ENCODE data around the gene ABLIM1. TPM values are rescaled to one million over a fixed set of nuclear protein-coding genes. Genes with fewer than 3 reads are reported as not detected.
A peak's percentile ranks its signal among the peaks of the same experiment; 100 is the strongest.

The ABLIM1 gene
- total RNA-seq, 2 experiments from 2014 or later = 14.8 to 54.9 TPM

GRCh38 chr10:114404171-114405010, 253.7 kb downstream of the ABLIM1 start, which contains the start of gene AFAP1L2:
AFAP1L2 (minus strand) TSS chr10:114404502; CDS start chr10:114404455, 47 bp downstream.
- H3K9me3 Mint-ChIP-seq (ENCODE audit: low read depth) = no peaks in the 10 kb centered on the region
- no peak for DNase-seq
- H3K36me3 Mint-ChIP-seq = no peaks in the 10 kb centered on the region
- CTCF ChIA-PET = interaction anchor here (1.0 to 2.1 kb wide), 2 partner anchors 101 to 144 kb away, joined by 3 to 11 read pairs; no protein-coding TSS in a partner anchor
- H3K27me3 Mint-ChIP-seq = peaks cover 69% of the 10 kb centered on the region
- H3K4me1 Mint-ChIP-seq = peaks cover 9% of the 10 kb centered on the region
- H3K4me3 Mint-ChIP-seq = no peak within 1 kb of the TSS
- no peak within 1 kb of the TSS for H3K27ac Mint-ChIP-seq
- peak; percentile 66 for ATAC-seq

GRCh38 chr10:114403541-114404161, 254.4 kb downstream of the ABLIM1 start:
- Mint-ChIP-seq H3K27me3 (peaks cover 74% of the 10 kb centered on the region), H3K4me3 (no peak overlapping the region), H3K27ac (no peak overlapping the region), H3K4me1 (peaks cover 9% of the 10 kb centered on the region), H3K36me3 (no peaks in the 10 kb centered on the region), H3K9me3 (ENCODE audit: low read depth) (no peaks in the 10 kb centered on the region)
- CTCF ChIA-PET = interaction anchor here (0.8 to 2.1 kb wide), 5 partner anchors 9 to 144 kb away, joined by 3 to 11 read pairs (median 5); no protein-coding TSS in a partner anchor
- DNase-seq = no peak
- ATAC-seq = peak; percentile 55

GRCh38 chr10:114402871-114403540, 255.1 kb downstream of the ABLIM1 start:
- Mint-ChIP-seq H3K4me3 (no peak overlapping the region), H3K27me3 (peaks cover 77% of the 10 kb centered on the region), H3K4me1 (peaks cover 9% of the 10 kb centered on the region), H3K27ac (no peak overlapping the region), H3K36me3 (no peaks in the 10 kb centered on the region), H3K9me3 (ENCODE audit: low read depth) (no peaks in the 10 kb centered on the region)
- ATAC-seq = no peak
- no peak for DNase-seq
- CTCF ChIA-PET = interaction anchor here (0.8 to 2.1 kb wide), 5 partner anchors 9 to 145 kb away, joined by 3 to 11 read pairs (median 5); no protein-coding TSS in a partner anchor

GRCh38 chr10:114402233-114402632, 255.8 kb downstream of the ABLIM1 start:
- Mint-ChIP-seq H3K9me3 (ENCODE audit: low read depth) (no peaks in the 10 kb centered on the region), H3K4me1 (peaks cover 9% of the 10 kb centered on the region), H3K4me3 (no peak overlapping the region), H3K27ac (no peak overlapping the region), H3K27me3 (peaks cover 82% of the 10 kb centered on the region), H3K36me3 (no peaks in the 10 kb centered on the region)
- CTCF ChIA-PET = interaction anchor here (1.8 to 2.1 kb wide), 2 partner anchors 10 to 99 kb away, joined by 5 to 11 read pairs; no protein-coding TSS in a partner anchor
- DNase-seq = no peak
- ATAC-seq = no peak

- DNase-seq = no peak
- Mint-ChIP-seq H3K9me3 (ENCODE audit: low read depth) (no peaks in the 10 kb centered on the region), H3K4me1 (peaks cover 9% of the 10 kb centered on the region), H3K36me3 (no peaks in the 10 kb centered on the region), H3K4me3 (no peak overlapping the region), H3K27me3 (peaks cover 87% of the 10 kb centered on the region), H3K27ac (no peak overlapping the region)
- no peak for ATAC-seq
- CTCF ChIA-PET = no interaction called here
Observed at GRCh38 chr10:114401195-114401791, 256.8 kb downstream of the ABLIM1 start.

- no peak overlapping the region for H3K27ac Mint-ChIP-seq
Observed at GRCh38 chr10:114400091-114400490, 258.0 kb downstream of the ABLIM1 start.

GRCh38 chr10:114399576-114399975, 258.5 kb downstream of the ABLIM1 start:
- no peaks in the 10 kb centered on the region for H3K36me3 Mint-ChIP-seq
- CTCF ChIA-PET = no interaction called here
- no peak for DNase-seq
- peaks cover 7% of the 10 kb centered on the region for H3K4me1 Mint-ChIP-seq
- H3K27me3 Mint-ChIP-seq = peaks cover 86% of the 10 kb centered on the region
- H3K27ac Mint-ChIP-seq = no peak overlapping the region
- no peak overlapping the region for H3K4me3 Mint-ChIP-seq
- ATAC-seq = no peak
- no peaks in the 10 kb centered on the region for H3K9me3 Mint-ChIP-seq (ENCODE audit: low read depth)

More at GRCh38 chr10:114400091-114400490, 258.0 kb downstream of the ABLIM1 start:
- peaks cover 86% of the 10 kb centered on the region for H3K27me3 Mint-ChIP-seq
- no peak for DNase-seq
- no peak for ATAC-seq
- no peaks in the 10 kb centered on the region for H3K36me3 Mint-ChIP-seq
- CTCF ChIA-PET = no interaction called here
- H3K4me3 Mint-ChIP-seq = no peak overlapping the region
- no peaks in the 10 kb centered on the region for H3K9me3 Mint-ChIP-seq (ENCODE audit: low read depth)
- H3K4me1 Mint-ChIP-seq = peaks cover 9% of the 10 kb centered on the region

- Mint-ChIP-seq H3K9me3 (ENCODE audit: low read depth) (no peaks in the 10 kb centered on the region), H3K4me1 (peaks cover 5% of the 10 kb centered on the region), H3K36me3 (no peaks in the 10 kb centered on the region), H3K27me3 (peaks cover 87% of the 10 kb centered on the region), H3K4me3 (no peak overlapping the region), H3K27ac (no peak overlapping the region)
- ATAC-seq (no peak), DNase-seq (no peak)
- CTCF ChIA-PET = interaction anchor here (1.0 kb wide), 1 partner anchor 95 kb away, joined by 3 read pairs; no protein-coding TSS in a partner anchor
Observed at GRCh38 chr10:114398587-114399331, 259.3 kb downstream of the ABLIM1 start.

GRCh38 chr10:114397651-114398145, 260.4 kb downstream of the ABLIM1 start:
- CTCF ChIA-PET = interaction anchor here (0.9 to 1.0 kb wide), 3 partner anchors 9 to 94 kb away, joined by 3 read pairs; no protein-coding TSS in a partner anchor
- H3K27ac Mint-ChIP-seq = no peak overlapping the region
- no peaks in the 10 kb centered on the region for H3K36me3 Mint-ChIP-seq
- peaks cover 89% of the 10 kb centered on the region for H3K27me3 Mint-ChIP-seq
- ATAC-seq (no peak), DNase-seq (no peak)
- no peaks in the 10 kb centered on the region for H3K9me3 Mint-ChIP-seq (ENCODE audit: low read depth)
- H3K4me3 Mint-ChIP-seq = no peak overlapping the region
- peaks cover under 1% of the 10 kb centered on the region for H3K4me1 Mint-ChIP-seq

- no peak for ATAC-seq
- H3K4me3 Mint-ChIP-seq = no peak overlapping the region
- CTCF ChIA-PET = interaction anchor here (0.9 kb wide), 1 partner anchor 93 kb away, joined by 3 read pairs; no protein-coding TSS in a partner anchor
- peaks cover 80% of the 10 kb centered on the region for H3K27me3 Mint-ChIP-seq
- no peaks in the 10 kb centered on the region for H3K36me3 Mint-ChIP-seq
- no peak overlapping the region for H3K27ac Mint-ChIP-seq
- DNase-seq = no peak
- no peaks in the 10 kb centered on the region for H3K4me1 Mint-ChIP-seq
- H3K9me3 Mint-ChIP-seq (ENCODE audit: low read depth) = no peaks in the 10 kb centered on the region
Observed at GRCh38 chr10:114396464-114396863, 261.6 kb downstream of the ABLIM1 start.

GRCh38 chr10:114395366-114396022, 262.6 kb downstream of the ABLIM1 start:
- Mint-ChIP-seq H3K27ac (no peak overlapping the region), H3K4me1 (no peaks in the 10 kb centered on the region), H3K4me3 (no peak overlapping the region), H3K36me3 (no peaks in the 10 kb centered on the region), H3K27me3 (peaks cover 75% of the 10 kb centered on the region), H3K9me3 (ENCODE audit: low read depth) (no peaks in the 10 kb centered on the region)
- DNase-seq = no peak
- CTCF ChIA-PET = no interaction called here
- no peak for ATAC-seq

- Mint-ChIP-seq H3K4me1 (no peaks in the 10 kb centered on the region), H3K9me3 (ENCODE audit: low read depth) (peaks cover 4% of the 10 kb centered on the region), H3K4me3 (no peak overlapping the region), H3K36me3 (peaks cover 3% of the 10 kb centered on the region), H3K27ac (no peak overlapping the region), H3K27me3 (peaks cover 71% of the 10 kb centered on the region)
- CTCF ChIA-PET = no interaction called here
- ATAC-seq (no peak), DNase-seq (no peak)
Observed at GRCh38 chr10:114394531-114394930, 263.5 kb downstream of the ABLIM1 start.

Measured in activated CD8-positive, alpha-beta memory T cell treated with anti-CD3 and anti-CD28 coated beads, Interleukin-2, amount 10 ng/mL, durations not matched to agents 7 days and 5 days (primary cell).